Suppressor macrophage (primary cell): ENCODE data around the gene ITSN1.

Experiments used
- DNase-seq, 4 experiments: peaks; one replicate each; pipeline ENCODE4 v3.0.0-alpha.2; 2020 to 2022

The ITSN1 gene

GRCh38 chr21:33731447-33731846, 89.1 kb downstream of the ITSN1 start:
- no peak for DNase-seq

GRCh38 chr21:33732038-33732437, 89.7 kb downstream of the ITSN1 start:
- no peak for DNase-seq

GRCh38 chr21:33733601-33734000, 91.3 kb downstream of the ITSN1 start:
- peak; percentile 14 to 56 (median 34) for DNase-seq

- DNase-seq: no peak
Measured at GRCh38 chr21:33734291-33734690, 92.0 kb downstream of the ITSN1 start.

- no peak for DNase-seq
Measured at GRCh38 chr21:33734818-33735217, 92.5 kb downstream of the ITSN1 start.

GRCh38 chr21:33736569-33736968, 94.3 kb downstream of the ITSN1 start:
- DNase-seq: no peak

GRCh38 chr21:33739701-33740100, 97.4 kb downstream of the ITSN1 start:
- no peak for DNase-seq

GRCh38 chr21:33747420-33747819, 105.1 kb downstream of the ITSN1 start:
- DNase-seq: no peak

GRCh38 chr21:33748903-33749302, 106.6 kb downstream of the ITSN1 start:
- DNase-seq: no peak

- DNase-seq: no peak
Measured at GRCh38 chr21:33750017-33750416, 107.7 kb downstream of the ITSN1 start.

GRCh38 chr21:33751120-33751519, 108.8 kb downstream of the ITSN1 start:
- no peak for DNase-seq

- no peak for DNase-seq
Measured at GRCh38 chr21:33751533-33751932, 109.2 kb downstream of the ITSN1 start.

GRCh38 chr21:33752260-33752659, 110.0 kb downstream of the ITSN1 start:
- DNase-seq: no peak

GRCh38 chr21:33753886-33754285, 111.6 kb downstream of the ITSN1 start:
- DNase-seq: no peak

- DNase-seq: no peak
Measured at GRCh38 chr21:33754481-33754880, 112.2 kb downstream of the ITSN1 start.

GRCh38 chr21:33755354-33755753, 113.1 kb downstream of the ITSN1 start:
- DNase-seq: no peak

GRCh38 chr21:33760641-33761440, 118.5 kb downstream of the ITSN1 start:
- no peak for DNase-seq

- DNase-seq: peak; percentile 67 to 88 (median 81)
Measured at GRCh38 chr21:33761441-33762036, 119.2 kb downstream of the ITSN1 start.

GRCh38 chr21:33762803-33763581, 120.7 kb downstream of the ITSN1 start:
- DNase-seq: no peak

- DNase-seq: no peak
Measured at GRCh38 chr21:33763582-33763899, 121.2 kb downstream of the ITSN1 start.

GRCh38 chr21:33767236-33767635, 124.9 kb downstream of the ITSN1 start:
- DNase-seq: no peak

GRCh38 chr21:33767960-33768359, 125.7 kb downstream of the ITSN1 start:
- no peak for DNase-seq

GRCh38 chr21:33769057-33769456, 126.8 kb downstream of the ITSN1 start:
- DNase-seq: no peak

GRCh38 chr21:33770542-33770941, 128.2 kb downstream of the ITSN1 start:
- DNase-seq: no peak
